ENCODE measurements around the gene YAE1.
"Not testable (repeated sequence)": the region's sequence is repeated elsewhere in the genome, so short reads cannot be mapped to it uniquely, and the experiment has no call there.

Gene YAE1, protein sequence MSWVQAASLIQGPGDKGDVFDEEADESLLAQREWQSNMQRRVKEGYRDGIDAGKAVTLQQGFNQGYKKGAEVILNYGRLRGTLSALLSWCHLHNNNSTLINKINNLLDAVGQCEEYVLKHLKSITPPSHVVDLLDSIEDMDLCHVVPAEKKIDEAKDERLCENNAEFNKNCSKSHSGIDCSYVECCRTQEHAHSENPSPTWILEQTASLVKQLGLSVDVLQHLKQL

GRCh38 chr7:39566023-39566921 is at the start of gene YAE1:
YAE1 (plus strand) TSS chr7:39566404; CDS start chr7:39566419, 15 bp downstream.
- peak; percentile 88 for DNase-seq (ENCODE audit: low spot score)

- no peak for DNase-seq (ENCODE audit: low spot score)
Measured at GRCh38 chr7:39516498-39516897, 49.7 kb upstream of the YAE1 start.

DNA sequence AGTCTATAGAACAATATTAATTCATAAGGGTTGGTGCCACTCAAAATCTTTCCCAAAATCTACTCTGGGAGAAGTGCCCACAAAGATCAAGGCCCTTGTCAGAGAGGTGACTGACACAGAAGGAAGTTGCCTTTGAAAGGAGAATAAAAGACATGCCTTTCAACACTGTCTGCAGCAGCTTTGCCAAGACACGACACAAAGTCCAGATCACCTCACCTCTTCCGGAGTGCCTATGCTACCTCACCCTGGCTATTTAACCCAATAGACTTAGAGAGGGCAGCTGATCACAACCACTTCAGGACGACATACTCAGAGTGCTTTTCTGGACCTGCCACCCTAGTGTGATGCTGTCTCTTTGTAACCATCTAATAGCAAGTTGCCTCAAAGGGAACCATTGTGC is 49.0 kb upstream of the YAE1 start:
- DNase-seq (ENCODE audit: low spot score), result no peak

DNA sequence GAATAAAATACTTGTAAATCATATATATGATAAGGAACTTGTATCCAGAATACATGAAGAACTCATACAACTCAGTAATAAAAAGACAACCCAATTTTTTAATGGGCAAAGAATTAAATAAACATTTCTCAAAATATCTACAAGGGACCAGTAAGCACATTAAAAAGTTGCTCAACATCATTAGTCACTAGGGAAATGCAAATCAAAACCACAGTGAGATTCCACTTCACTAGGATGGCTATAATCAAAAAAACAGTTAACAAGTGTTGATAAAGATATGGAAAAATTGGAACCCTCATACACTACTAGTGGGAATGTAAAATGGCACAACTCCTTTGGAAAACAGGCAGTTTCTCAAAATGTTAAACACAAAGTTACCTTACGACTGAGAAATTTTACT is 40.3 kb upstream of the YAE1 start:
- DNase-seq (ENCODE audit: low spot score), result no peak

GRCh38 chr7:39526666-39527065 is 39.5 kb upstream of the YAE1 start:
- no peak for DNase-seq (ENCODE audit: low spot score)

DNA sequence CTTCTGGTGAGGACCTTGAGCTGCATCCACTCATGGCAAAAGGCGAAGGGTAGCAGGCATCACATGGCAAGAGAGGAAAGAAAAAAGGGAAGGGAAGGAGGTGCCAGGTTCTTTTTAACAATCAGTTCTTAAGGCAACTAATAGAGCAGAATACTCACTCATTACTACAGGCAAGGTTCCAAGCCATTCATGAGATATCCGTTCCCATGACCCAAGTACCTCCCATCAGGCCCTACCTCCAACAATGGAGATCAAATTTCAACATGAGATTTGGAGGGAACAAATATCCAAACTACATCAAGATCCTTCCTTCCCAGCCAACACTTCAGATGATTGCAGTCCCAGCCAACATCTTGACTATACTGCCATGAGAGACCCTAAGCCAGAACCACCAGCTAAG is 38.9 kb upstream of the YAE1 start:
- no peak for DNase-seq (ENCODE audit: low spot score)

DNA sequence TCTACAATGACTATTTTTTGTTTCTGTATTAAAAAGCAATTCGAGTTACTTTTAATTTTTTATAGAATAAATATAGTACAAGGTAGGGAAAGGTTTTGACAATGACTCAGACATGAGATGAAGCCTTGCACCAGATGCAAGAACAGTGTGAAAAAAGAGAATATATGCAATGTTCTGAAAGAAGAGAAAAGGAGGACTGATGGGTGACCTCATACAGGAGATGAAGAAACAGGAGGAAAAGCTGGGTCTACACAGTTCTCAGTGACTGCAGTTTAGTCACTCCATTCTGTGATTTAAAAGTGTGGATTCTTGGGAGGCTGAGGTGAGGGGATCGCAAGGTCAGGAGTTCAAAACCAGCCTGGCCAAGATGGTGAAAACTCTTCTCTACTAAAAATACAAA is 38.3 kb upstream of the YAE1 start:
- no peak for DNase-seq (ENCODE audit: low spot score)

DNA sequence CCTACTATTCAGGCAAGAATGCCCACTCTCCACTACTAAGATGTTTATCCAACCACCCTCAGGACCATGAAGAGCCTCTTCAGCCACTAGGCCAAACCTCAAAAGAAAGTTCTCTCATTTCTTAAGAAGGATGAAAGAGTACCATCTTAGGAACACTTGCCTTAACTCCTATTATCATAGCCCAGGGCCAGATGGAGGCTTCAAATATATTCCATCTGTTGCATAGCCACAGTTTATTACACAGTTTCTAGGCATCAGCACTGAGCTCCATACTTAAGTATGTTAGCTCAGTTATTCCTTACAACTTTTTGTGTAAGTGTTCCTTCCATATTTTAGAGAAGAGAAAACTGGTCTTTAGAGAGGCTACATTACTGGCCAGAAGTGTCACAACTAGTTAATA is 37.4 kb upstream of the YAE1 start:
- no peak for DNase-seq (ENCODE audit: low spot score)

DNA sequence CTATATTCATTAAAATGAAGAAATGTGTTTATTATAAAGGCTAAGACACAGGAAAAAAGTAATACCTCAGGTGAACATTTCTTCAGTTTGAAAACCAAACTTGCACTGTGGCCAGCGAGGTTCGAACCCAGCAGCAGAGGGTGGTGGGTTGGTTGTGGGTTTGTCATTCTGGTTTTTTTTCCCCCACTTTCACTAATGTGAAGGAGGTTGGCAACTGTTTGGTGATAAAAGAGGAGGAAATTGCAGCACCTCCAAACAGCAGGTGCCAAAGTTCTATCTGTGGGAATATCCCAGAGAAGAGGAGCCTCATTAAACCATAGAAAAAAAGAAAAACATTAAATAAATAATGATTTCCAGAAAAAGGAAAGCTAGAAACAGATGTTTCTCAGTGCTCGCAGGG is 36.6 kb upstream of the YAE1 start:
- no peak for DNase-seq (ENCODE audit: low spot score)

GRCh38 chr7:39530971-39531370 is 35.2 kb upstream of the YAE1 start:
- DNase-seq (ENCODE audit: low spot score), result no peak

DNA sequence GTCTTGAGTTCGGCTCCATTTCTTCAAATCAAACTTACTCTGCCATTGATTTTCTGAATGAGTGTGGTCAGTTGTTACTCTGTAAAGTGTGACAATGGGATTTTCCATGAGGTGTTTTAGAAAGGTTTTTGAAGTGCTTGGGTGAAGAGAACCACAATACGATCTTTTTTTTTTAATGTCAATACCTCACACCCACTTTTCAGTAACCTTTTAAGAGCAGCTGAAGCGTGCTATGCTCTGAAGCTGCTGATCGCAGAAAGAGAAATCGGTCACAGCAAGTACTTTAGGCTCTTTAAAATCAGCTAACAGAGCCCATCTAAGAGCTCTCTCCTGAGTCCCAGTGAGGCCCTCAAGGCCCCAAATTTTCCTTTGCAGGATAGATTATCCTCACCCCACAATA is 34.4 kb upstream of the YAE1 start:
- DNase-seq (ENCODE audit: low spot score), result no peak

- no peak for DNase-seq (ENCODE audit: low spot score)
Measured at GRCh38 chr7:39532832-39533231, 33.4 kb upstream of the YAE1 start.

GRCh38 chr7:39534599-39534998 is 31.6 kb upstream of the YAE1 start:
- DNase-seq (ENCODE audit: low spot score), result no peak

DNA sequence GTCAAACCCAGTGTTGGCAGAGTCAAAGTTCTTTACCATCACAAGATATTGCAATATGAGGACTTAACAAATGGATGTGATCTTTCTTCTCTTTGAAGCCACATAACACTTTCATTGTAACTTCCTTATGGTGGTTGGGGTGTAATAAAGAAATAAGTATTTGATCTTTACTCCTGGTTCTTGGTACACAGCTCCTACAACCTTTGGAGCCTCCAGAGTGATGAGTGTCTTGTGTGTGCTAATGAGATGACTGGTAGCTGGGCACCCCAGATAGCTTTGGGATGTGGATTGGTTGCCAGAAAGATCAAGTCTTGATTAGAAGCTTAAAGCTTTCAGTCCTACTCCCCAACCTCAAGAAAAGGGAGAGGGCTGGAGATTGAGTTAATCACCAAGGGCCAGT is 31.1 kb upstream of the YAE1 start:
- no peak for DNase-seq (ENCODE audit: low spot score)

DNA sequence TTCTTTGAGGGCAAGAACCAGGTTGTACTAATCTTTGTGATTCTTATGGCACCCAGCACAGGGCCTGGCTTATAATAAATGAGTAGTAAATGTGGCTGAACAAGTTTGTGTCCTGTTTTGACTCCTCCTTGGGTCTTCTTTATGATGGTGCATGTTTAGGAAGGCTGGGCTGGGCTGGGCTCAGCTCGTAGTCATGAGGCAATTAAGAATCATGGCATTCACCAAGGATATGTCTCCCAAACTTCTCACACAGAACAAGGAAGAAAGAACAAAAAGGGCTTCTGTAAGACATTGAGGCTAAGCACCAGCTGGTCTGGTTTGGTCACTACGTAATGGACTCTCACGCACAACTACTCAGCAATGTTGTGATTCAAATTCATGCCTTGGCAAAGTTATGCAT is 30.5 kb upstream of the YAE1 start:
- DNase-seq (ENCODE audit: low spot score), result no peak

GRCh38 chr7:39536951-39537350 is 29.3 kb upstream of the YAE1 start:
- DNase-seq (ENCODE audit: low spot score), result no peak

DNA sequence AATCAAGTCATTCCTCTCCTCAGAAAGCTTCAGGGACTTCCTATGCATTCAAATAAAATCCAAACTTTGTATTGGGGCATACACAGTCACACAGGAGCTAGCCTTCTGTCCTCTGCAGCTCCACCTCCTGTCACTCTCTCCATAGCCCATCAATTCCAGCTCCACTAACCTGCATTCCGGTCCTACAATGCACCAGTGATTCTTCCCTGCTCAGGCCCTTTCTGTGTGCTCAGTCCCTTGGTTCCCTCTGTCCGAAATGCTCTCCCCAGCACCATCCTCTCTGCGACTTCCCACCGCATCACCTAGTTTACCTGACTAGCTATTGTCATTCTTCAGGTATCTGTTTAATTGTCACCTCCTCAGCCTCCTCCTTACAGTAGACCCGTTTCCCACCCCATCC is 26.4 kb upstream of the YAE1 start:
- DNase-seq (ENCODE audit: low spot score), result no peak

DNA sequence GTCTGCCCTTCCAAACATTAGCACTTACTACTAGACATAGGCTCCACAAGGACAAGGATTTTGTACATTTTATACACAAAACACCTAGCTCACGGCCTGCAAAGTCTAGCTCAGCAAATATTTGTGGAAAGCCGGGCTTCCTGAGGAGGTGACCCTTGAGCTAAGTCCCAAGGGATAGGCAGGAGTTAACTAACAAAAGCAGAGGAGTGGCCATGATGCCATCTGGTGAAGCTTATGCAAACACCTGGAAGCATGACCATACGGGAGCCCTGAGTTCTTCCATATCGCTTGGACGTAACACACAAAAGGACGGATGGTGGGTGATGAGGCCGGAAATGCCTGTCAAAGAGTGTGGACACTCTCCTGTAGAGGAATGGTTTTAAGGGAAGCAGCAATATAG is 25.9 kb upstream of the YAE1 start:
- DNase-seq (ENCODE audit: low spot score), result no peak

GRCh38 chr7:39541511-39541910 is 24.7 kb upstream of the YAE1 start:
- no peak for DNase-seq (ENCODE audit: low spot score)

GRCh38 chr7:39544774-39545173 is 21.4 kb upstream of the YAE1 start:
- not testable (repeated sequence) for DNase-seq (ENCODE audit: low spot score)

DNA sequence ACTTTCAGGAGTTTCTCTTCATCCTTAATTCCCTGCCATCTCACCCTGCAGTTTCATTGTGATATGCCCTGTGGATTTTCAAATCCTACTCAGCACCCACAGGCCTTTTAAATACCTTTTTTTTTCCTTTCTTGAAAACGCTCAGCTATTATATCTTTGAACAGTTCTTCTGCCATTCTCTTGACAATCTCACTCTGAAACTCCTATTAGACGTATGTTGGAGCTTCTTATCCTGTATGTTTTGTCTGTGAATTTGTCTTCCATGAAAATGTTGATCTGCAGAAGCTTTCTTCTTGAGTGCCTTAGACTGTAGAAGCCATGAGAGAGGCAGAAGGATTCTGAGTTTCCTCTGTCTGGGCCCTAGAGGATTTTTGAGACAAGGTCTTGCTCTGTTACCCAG is 18.9 kb upstream of the YAE1 start:
- no peak for DNase-seq (ENCODE audit: low spot score)

- peak; percentile 12 for DNase-seq (ENCODE audit: low spot score)
Measured at GRCh38 chr7:39550411-39550810, 15.8 kb upstream of the YAE1 start.

DNA sequence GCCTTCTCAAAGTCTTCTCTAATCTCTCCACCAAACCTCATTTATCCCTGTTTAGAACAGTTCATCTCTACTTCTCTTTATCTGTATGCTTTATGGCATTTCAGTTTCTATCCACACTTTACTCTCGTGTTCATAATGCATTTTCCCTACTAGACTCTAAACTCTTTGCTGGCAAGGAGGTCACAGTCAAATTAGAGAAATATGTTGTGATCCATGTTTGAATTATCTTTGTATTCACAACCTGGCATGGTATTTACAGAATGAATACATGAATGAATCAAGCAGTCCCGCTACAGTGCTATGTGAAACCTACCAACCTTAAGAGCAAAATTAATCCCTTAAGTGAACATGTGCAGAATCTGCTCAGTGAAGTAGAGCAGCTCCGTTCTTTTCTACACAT is 12.8 kb upstream of the YAE1 start:
- no peak for DNase-seq (ENCODE audit: low spot score)
